ENCODE measurements around the gene TNNI3K. TPM values are rescaled to one million over a fixed set of nuclear protein-coding genes. Genes with fewer than 3 reads are reported as not detected.

The TNNI3K gene
- total and polyA plus RNA-seq, 10 of the 15 experiments (the other 5 are each of a cell fraction or from before 2014, with no cell fraction given): 0.14 to 1.6 (median 0.44) TPM; not detected in 4

DNA sequence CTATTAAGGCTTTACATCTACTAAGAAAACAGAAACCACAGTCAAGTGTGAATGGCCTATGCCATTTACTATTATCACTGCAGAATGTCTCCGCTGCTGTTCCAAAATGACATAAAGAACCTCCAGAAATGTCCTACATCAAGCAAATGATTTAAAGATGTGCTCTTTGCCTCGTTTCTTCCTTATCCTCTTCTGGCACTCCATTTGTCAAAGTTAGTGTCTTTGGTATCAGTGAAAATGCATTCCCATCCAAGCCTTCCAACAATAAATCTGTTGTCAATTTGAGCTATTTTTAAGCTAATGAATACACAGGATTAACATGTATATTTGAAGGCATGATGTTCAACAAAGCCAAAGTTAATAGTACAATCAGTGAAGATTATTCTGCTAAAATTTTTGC lies 171.6 kb downstream of the TNNI3K start:
- Histone ChIP-seq H3K4me1 (ENCODE audit: control insufficient read depth, insufficient read depth, low read length) (no peaks in the 10 kb centered on the region), H2AFZ (ENCODE audit: control insufficient read depth, low read depth, low read length) (no peak overlapping the region), H3K9ac (ENCODE audit: control insufficient read depth, insufficient read depth, low read length) (no peak overlapping the region), H3K27ac (ENCODE audit: control insufficient read depth, insufficient read depth) (no peak overlapping the region), H3K4me3 (no peak overlapping the region), H3K27me3 (replicated peaks in 1 of 2; ENCODE audit: control insufficient read depth in 2 of 2, insufficient read depth in 2 of 2, low read length in 1 of 2) (no peaks in the 10 kb centered on the region), H4K20me1 (ENCODE audit: control insufficient read depth, insufficient read depth) (no peaks in the 10 kb centered on the region), H3K79me2 (ENCODE audit: control insufficient read depth, insufficient read depth, low read length) (no peaks in the 10 kb centered on the region), H3K9me3 (replicated peaks; ENCODE audit: control insufficient read depth, insufficient read depth, low read length) (no peaks in the 10 kb centered on the region), H3K36me3 (ENCODE audit: control insufficient read depth in 2 of 2, insufficient read depth in 2 of 2, low read length in 1 of 2) (no peaks in the 10 kb centered on the region), H3K4me2 (ENCODE audit: control insufficient read depth, insufficient read depth) (no peak overlapping the region)
- intact Hi-C loops (cut with micrococcal nuclease; ENCODE audit: unreplicated experiment): no loop called here
- in situ Hi-C loops (cut with MboI): no loop called here
- BruUV-seq (replicated peaks): no TSS peak
- TF ChIP-seq MEF2A (IDR thresholded peaks at IDR 0.05; ENCODE audit: insufficient read depth, low read depth, low read length): no peak
- TF ChIP-seq CREB1 (IDR thresholded peaks at IDR 0.05; ENCODE audit: low read depth): no peak
- TF ChIP-seq FOS (IDR thresholded peaks at IDR 0.05; ENCODE audit: borderline replicate concordance, extremely low read depth, insufficient read length): no peak
- no peak for TF ChIP-seq KLF5 (IDR thresholded peaks at IDR 0.05; ENCODE audit: partially characterized antibody)
- no peak for TF ChIP-seq EED (IDR thresholded peaks at IDR 0.05; ENCODE audit: low read depth)
- TF ChIP-seq EZH2 (IDR thresholded peaks at IDR 0.05; ENCODE audit: borderline replicate concordance, control insufficient read depth, low read depth, low read length): no peak
- TF ChIP-seq, protein P1, sequence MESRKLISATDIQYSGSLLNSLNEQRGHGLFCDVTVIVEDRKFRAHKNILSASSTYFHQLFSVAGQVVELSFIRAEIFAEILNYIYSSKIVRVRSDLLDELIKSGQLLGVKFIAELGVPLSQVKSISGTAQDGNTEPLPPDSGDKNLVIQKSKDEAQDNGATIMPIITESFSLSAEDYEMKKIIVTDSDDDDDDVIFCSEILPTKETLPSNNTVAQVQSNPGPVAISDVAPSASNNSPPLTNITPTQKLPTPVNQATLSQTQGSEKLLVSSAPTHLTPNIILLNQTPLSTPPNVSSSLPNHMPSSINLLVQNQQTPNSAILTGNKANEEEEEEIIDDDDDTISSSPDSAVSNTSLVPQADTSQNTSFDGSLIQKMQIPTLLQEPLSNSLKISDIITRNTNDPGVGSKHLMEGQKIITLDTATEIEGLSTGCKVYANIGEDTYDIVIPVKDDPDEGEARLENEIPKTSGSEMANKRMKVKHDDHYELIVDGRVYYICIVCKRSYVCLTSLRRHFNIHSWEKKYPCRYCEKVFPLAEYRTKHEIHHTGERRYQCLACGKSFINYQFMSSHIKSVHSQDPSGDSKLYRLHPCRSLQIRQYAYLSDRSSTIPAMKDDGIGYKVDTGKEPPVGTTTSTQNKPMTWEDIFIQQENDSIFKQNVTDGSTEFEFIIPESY (IDR thresholded peaks at IDR 0.05): no peak
- no peak for TF ChIP-seq IKZF2 (IDR thresholded peaks at IDR 0.05)
- TF ChIP-seq MXI1 (IDR thresholded peaks at IDR 0.05; ENCODE audit: low read depth, low read length): no peak
- no peak for TF ChIP-seq BHLHE40 (IDR thresholded peaks at IDR 0.05; ENCODE audit: borderline replicate concordance in 1 of 2, low read depth in 2 of 2, low read length in 1 of 2)
- no peak for TF ChIP-seq NFXL1 (IDR thresholded peaks at IDR 0.05; ENCODE audit: borderline replicate concordance)
- TF ChIP-seq SMAD1 (IDR thresholded peaks at IDR 0.05; ENCODE audit: low read depth, partially characterized antibody): no peak
- POLR2A ChIA-PET: no interaction called here
- RAD21 ChIA-PET (ENCODE audit: unreplicated experiment): no interaction called here
- DNase-seq (ENCODE audit: low read depth, low spot score): no peak
- SMC1A ChIA-PET (ENCODE audit: uncharacterized antibody, unreplicated experiment): no interaction called here
- FAIRE-seq: no peak
- CTCF ChIA-PET: no interaction called here
- no peak for ATAC-seq
- 3% methylated on average over 2 of the region's 2 CpGs for WGBS (ENCODE audit: insufficient coverage, insufficient replicate concordance, low lambda C conversion rate, missing lambda C conversion rate)

All from GM12878 (cell line).